ENCODE data around the gene GCK.
"Not testable (repeated sequence)": the region's sequence is repeated elsewhere in the genome, so short reads cannot be mapped to it uniquely, and the experiment has no call there.

The GCK gene

GRCh38 chr7:44200699-44201461 lies 11.6 kb upstream of the GCK start, which contains the start of gene YKT6:
Gene YKT6 (plus strand): TSS chr7:44200978. CDS start chr7:44201136, 158 bp downstream.
- DNase-seq: peak; percentile 76

GRCh38 chr7:44200163-44200562 lies 10.9 kb upstream of the GCK start:
- DNase-seq: not testable (repeated sequence)

GRCh38 chr7:44197474-44197873 lies 8.2 kb upstream of the GCK start:
- DNase-seq: no peak

GRCh38 chr7:44196450-44196872 lies 7.2 kb upstream of the GCK start:
- DNase-seq: no peak

GRCh38 chr7:44195889-44196288 lies 6.7 kb upstream of the GCK start:
- DNase-seq: no peak

GRCh38 chr7:44194562-44195145 lies 5.4 kb upstream of the GCK start:
- no peak for DNase-seq

- DNase-seq: no peak
Observed at GRCh38 chr7:44194069-44194468, 4.8 kb upstream of the GCK start.

GRCh38 chr7:44193011-44193802 lies 4.0 kb upstream of the GCK start:
- no peak for DNase-seq

GRCh38 chr7:44191171-44191570 lies 1.9 kb upstream of the GCK start:
- DNase-seq: no peak

GRCh38 chr7:44189993-44190872 lies 994 bp upstream of the GCK start:
- no peak for DNase-seq

- DNase-seq: no peak
Observed at GRCh38 chr7:44188480-44189225, 586 bp downstream of the GCK start.

- DNase-seq: no peak
Observed at GRCh38 chr7:44187636-44188416, 1.4 kb downstream of the GCK start.

- no peak for DNase-seq
Observed at GRCh38 chr7:44186736-44187135, 2.5 kb downstream of the GCK start.

- DNase-seq: no peak
Observed at GRCh38 chr7:44185729-44186128, 3.5 kb downstream of the GCK start.

GRCh38 chr7:44184873-44185446 lies 4.3 kb downstream of the GCK start:
- no peak for DNase-seq

GRCh38 chr7:44184206-44184872 lies 4.9 kb downstream of the GCK start:
- no peak for DNase-seq

GRCh38 chr7:44183386-44183785 lies 5.9 kb downstream of the GCK start:
- DNase-seq: no peak

- DNase-seq: no peak
Observed at GRCh38 chr7:44182827-44183226, 6.4 kb downstream of the GCK start.

- DNase-seq: no peak
Observed at GRCh38 chr7:44180631-44181030, 8.6 kb downstream of the GCK start.

- DNase-seq: no peak
Observed at GRCh38 chr7:44177570-44178131, 11.6 kb downstream of the GCK start.

Data from NCI-H187 treated with DMSO at 0.1 percent for 48 hours (cell line).